Fibroblast of the aortic adventitia (primary cell): ENCODE data around the gene RENBP. TPM values are rescaled to one million over a fixed set of nuclear protein-coding genes. Genes with fewer than 3 reads are reported as not detected.

Source experiments
- DNase-seq: peaks from one replicate; pipeline ENCODE4 v3.0.0-alpha.2; 2010; ENCODE audit warnings: low read depth
- H3K4me3 ChIP-seq: 2 replicates; pipeline ENCODE4 v1.5.1; 2011; ENCODE audit warnings: low read depth, mild to moderate bottlenecking, control low read depth, low read length, moderate library complexity
- total RNA-seq: library from RNA; depleted of rRNA; stranded (reverse); fragments of >200 nt; gene quantifications from 2 replicates; pipeline ENCODE4 v1.2.3, GENCODE V29; 2012; ENCODE audit warnings: low replicate concordance
- TF ChIP-seq, protein P1 (sequence below): IDR thresholded peaks from 2 replicates; pipeline ENCODE4 v1.5.1; 2011; ENCODE audit warnings: mild to moderate bottlenecking, low read length, control low read depth, inconsistent platforms; ENCODE audit not compliant: insufficient read depth

Gene RENBP
- total RNA-seq, 1 donor: 0.45 TPM

DNA sequence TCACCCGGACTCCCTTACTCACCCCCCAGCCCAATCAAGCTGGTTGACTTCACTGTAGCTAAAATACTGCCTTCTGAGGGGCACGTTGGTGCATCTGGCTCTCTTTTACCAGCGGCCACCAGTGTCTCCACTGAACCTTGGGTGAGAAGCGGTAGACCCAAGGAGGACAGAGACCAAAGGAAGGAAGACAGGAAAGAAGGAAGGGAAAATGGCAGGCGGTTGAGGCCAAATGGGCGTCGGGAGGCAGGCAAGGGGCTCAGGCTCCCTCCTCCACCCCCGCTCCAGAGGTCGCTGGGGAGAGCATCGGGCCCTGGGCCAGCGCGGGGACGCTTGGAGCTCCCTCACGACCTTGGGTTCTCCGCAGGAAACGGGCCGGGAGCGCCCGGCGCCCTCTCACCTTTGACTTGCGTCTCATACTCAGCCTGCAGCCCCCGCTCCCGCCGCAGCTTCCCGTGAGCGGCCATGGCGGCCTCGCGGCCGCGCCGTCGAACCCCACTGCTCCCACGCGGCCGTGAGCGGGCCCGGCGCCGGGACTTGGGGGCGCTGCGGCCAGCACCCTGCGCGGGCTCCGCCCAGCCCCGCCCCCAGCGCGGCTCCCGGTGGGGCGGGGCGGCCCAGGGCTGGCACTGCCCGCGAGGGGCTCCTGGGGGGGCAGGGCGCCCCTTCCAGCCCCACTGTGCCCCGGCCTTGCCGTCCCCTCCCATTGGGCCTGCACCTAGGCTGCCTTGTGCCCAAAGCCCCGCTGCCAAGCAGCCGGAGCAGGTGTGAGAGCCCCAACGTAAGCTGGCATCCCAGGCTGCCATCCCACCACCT is 18.5 kb downstream of the RENBP start, which contains the start of gene ARHGAP4:
ARHGAP4 (minus strand) TSS at position 526 of the 813 bp plus-strand sequence; CDS start at position 464, 62 bp downstream.
- H3K4me3 ChIP-seq: peak within 1 kb of the TSS; percentile 71
- no peak for DNase-seq
- TF ChIP-seq, protein P1, sequence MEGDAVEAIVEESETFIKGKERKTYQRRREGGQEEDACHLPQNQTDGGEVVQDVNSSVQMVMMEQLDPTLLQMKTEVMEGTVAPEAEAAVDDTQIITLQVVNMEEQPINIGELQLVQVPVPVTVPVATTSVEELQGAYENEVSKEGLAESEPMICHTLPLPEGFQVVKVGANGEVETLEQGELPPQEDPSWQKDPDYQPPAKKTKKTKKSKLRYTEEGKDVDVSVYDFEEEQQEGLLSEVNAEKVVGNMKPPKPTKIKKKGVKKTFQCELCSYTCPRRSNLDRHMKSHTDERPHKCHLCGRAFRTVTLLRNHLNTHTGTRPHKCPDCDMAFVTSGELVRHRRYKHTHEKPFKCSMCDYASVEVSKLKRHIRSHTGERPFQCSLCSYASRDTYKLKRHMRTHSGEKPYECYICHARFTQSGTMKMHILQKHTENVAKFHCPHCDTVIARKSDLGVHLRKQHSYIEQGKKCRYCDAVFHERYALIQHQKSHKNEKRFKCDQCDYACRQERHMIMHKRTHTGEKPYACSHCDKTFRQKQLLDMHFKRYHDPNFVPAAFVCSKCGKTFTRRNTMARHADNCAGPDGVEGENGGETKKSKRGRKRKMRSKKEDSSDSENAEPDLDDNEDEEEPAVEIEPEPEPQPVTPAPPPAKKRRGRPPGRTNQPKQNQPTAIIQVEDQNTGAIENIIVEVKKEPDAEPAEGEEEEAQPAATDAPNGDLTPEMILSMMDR: no peak

DNA sequence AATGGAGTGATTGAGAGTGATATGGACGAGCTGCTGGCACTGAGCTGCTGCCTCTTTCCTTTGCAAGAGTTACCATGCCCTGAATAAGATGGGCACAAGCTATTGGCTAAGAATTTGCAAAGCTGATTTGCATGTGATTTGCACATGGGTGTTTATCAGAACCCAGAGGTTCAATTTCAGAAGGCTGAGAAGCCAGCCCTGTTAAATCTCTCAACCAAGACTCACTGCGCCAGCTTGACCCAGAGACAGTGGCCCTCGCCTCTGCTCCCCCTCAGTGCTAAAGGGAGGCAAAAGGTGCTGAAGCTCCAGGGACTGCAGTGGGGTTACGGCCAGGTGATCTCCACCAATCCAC is 19.1 kb downstream of the RENBP start:
- TF ChIP-seq, protein P1: no peak
- no peak for DNase-seq
- H3K4me3 ChIP-seq: no peak overlapping the region

DNA sequence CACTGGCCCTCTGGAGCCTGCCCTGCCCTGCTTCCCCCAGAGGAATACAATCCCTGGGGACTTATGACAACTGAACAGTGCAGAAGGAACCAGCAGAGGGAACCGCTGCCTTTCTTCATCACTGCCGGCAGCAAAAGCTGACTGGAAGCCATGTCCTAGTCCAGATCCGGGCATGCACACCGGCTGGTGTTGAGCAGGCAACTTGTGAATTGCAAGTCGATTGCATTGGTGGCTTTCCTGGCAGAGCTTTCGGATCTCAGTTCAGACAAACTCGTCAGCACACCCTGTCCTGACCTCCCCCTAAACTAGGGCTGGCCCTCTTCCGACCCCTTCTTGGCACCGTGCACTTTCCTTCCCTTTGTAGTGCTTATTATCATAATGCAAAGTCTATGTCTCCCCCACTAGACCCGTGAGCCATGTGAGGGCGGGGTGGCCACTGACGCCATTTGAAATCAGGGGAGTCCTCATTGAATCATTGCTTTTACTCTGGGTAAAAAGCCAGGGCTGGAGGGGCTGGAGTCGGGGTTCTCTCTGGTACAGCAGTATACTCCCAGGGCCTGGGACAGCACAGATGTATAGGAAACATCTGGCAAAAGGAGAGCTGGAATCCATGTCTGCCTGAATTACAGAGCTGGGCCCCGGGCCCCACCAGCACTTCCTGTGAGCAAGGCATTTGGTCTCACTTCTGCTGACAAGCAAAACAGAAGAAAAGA is 20.1 kb downstream of the RENBP start:
- peak; percentile 35 for DNase-seq
- TF ChIP-seq, protein P1: no peak

DNA sequence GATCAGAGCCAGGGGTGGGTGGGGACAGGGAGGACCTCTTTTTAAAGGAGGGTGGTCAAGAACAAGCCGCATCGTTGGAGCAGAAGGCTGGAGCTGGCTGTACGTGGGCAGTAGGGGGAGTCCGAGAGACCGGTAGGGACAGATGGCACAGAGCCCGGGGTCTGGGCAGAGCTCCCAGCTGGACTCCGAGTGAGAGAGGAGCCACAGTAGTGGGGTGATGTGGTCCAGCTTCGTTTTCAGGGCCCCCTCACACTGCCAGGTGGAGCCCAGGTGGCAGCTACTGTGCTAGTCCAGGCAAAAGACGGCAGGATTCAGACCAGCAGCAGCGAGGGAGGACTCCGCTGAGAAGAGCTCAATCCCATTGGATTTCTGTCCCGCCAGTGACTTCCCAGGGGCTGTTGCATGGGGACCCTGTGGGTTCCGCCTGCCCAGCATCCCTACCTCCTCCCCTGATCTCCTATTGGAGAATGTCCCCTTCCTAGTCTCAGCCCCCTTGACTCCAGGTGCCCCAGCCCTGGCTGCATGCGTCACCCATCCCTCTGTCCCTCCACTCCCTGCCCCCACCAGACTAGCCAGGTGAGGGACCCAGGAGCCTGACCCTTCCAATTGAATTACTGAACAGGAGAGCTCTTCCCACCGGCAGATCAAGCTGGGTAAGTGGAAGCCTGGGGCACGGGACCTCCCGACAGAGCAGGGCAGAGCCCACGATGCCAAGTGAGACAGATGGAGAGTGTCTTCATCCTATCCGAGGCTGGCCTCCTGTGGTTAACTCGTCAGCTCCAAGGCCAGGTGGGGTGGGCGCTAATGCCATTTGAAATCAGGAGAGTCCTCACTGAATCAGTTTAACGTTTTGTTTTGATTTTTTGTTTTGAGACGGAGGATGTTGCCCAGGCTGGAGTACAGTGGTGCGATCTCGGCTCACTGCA is 21.2 kb downstream of the RENBP start:
- TF ChIP-seq, protein P1: peak; percentile 76
- H3K4me3 ChIP-seq: no peak overlapping the region
- peak; percentile 67 for DNase-seq

More for the DNA sequence above, 20.1 kb downstream of the RENBP start:
- H3K4me3 ChIP-seq: no peak overlapping the region

- TF ChIP-seq, protein P1: no peak
- peak; percentile 15 for DNase-seq
- H3K4me3 ChIP-seq: no peak overlapping the region
Measured at GRCh38 chrX:153921511-153922446, 22.7 kb downstream of the RENBP start.

DNA sequence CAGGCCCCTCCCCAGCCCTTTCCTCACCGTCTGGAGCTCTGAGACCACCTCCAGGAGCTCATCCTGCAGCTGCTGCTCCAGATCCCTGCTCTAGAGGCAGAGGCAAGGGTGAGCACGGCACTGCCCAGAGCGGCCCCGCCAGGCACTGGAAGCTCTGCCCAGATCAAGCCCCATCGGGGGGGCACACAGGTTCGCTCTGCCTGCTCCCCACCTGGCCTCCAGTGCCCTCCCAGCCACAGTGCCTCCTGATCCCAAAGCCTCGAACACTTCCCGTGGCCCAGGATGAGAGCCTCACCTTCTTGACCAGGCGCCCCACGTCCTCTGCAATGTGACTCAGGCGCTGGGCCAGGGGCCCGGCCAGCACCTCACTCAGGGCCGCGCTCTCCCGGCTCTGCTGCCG is 23.4 kb downstream of the RENBP start:
- DNase-seq: no peak
- H3K4me3 ChIP-seq: no peak overlapping the region
- TF ChIP-seq, protein P1: no peak
